NCI-H748 (cell line): ENCODE measurements around the gene PSMD12.
"Not testable (repeated sequence)": the region's sequence is repeated elsewhere in the genome, so short reads cannot be mapped to it uniquely, and the experiment has no call there.

Source experiments
- DNase-seq: peaks from one replicate; lab custom pipeline; 2025; ENCODE audit not compliant: unreplicated experiment; lab: John Stamatoyannopoulos, UW

Gene PSMD12

GRCh38 chr17:67388536-67388935, 22.2 kb upstream of the PSMD12 start:
- not testable (repeated sequence) for DNase-seq

DNA sequence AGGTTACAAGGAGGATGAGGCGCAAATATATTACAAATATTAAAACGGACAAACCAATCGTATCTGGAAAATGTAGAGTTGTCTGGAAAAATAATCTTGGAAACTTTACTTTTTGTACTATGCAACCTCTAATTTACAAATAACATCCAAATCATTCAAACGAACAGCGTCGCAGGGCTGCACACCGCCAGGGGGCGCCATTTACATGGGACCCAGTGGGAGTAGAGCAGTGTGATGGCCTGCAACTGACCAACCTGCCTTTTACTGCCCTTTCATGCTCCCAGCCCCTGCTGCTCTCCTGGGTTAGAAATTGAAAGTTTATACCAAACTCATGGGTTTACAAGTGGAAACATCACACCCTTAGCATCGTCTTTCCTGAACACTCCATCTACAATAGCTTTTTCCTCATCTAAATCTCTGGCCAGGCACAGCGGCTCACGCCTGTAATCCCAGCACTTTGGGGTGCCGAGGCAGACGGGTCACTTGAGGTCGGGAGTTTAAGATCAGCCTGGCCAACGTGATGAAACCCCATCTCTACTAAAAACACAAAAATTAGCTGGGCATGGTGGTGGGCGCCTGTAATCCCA, 20.7 kb upstream of the PSMD12 start:
- peak; percentile 51 for DNase-seq

DNA sequence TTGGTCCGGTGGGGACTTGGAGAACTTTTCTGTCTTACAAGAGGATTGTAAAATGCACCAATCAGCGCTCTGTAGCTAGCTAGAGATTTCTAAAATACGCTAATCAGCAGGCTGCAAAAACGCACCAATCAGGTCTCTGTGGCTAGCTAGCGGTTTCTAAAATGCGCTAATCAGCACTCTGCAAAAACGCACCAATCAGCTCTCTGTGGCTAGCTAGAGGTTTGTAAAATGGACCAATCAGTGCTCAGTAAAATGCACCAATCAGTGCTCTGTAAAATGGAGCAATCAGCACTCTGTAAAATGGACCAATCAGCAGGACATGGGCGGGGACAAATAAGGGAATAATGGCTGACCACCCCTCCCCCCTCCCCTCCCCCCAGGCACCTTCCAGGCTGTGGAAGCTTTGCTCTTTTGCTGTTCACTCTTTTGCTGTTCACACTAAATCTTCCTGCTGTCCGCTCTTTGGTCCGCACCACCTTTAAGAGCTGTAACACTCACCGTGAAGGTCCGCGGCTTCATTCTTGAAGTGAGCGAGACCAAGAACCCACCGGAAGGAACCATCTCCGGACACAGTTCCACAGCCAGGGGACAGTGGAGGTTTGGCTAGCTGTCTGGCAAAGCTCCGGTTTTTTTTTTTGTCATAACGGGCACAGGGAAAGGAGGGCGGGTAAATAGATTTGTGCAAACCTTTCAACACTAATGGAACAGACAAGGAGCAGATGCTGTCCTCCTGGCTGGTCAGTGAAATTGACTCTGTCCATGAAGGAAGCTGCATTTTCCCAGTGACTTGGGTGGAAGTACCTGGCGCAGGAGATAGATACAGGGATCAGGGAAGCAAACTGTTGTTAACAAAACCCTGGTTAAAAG, 19.0 kb upstream of the PSMD12 start:
- DNase-seq = no peak

GRCh38 chr17:67381929-67382257, 15.5 kb upstream of the PSMD12 start:
- DNase-seq = no peak

- DNase-seq = no peak
Observed at GRCh38 chr17:67379251-67379630, 12.9 kb upstream of the PSMD12 start.

DNA sequence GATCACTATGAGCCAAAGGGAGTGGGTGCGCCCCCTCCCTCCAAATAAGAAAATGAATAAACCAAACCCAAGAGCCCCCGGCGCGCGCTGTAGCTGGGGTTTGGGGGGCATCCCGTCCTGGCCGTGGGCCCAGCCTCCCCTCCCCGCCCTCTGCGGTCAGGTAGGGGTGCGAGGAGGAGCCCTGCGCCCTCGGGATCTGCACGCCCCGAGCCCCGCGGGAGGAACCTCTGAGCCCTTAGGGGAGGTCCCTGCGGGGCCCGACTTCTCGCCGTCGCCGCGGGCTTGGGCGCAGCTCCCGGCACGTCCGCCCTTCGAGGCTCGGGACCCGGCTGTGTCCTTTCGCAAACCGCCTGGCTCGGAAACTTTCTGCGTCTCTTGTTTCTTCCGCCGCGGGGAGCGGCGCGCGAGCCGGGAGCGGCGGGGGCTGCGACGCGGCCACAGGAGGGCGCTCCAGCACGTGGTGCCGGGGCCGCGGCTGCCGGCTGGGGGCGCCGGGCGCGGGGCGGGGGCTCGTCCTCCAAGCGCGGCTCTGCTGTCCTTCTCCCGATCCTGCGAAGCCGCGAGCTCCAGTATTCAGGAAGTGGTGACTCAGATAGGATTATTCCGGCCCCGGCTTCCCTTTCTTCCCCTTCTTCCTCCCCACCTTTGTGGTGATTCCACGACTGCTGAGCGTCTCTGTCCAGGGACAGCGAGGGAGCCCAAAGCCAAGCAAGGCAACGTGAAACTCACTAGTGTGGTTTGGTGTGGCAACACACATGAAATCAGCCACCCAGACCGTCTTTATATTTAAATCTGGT, 12.3 kb upstream of the PSMD12 start:
- DNase-seq = peak; percentile 86

- DNase-seq = peak; percentile 68
Observed at GRCh38 chr17:67377488-67378453, 11.4 kb upstream of the PSMD12 start.

GRCh38 chr17:67376737-67377487, 10.5 kb upstream of the PSMD12 start, which contains the start of gene PITPNC1:
PITPNC1 (plus strand) TSS chr17:67377281.
- DNase-seq = peak; percentile 84

- no peak for DNase-seq
Observed at GRCh38 chr17:67376415-67376736, 10.0 kb upstream of the PSMD12 start.

GRCh38 chr17:67375716-67376115, 9.3 kb upstream of the PSMD12 start:
- DNase-seq = no peak

DNA sequence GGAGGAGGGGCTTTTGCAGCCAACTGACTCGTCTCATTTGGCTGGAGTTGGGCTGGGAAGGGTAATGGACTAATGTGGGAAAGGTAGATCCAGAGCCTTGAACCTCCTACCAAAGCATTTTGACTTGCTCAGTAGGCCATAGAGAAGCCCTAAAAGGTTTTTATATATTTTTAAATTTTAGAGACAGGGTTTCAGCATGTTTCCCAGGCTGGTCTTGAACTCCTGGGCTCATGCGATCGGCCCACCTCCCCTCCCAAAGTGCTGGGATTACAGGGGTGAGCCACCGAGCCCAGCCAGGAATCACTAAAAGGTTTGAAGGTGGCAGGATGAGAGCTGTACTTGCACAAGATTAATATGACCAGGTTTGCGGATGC, 8.7 kb upstream of the PSMD12 start:
- no peak for DNase-seq

- DNase-seq = peak; percentile 84
Observed at GRCh38 chr17:67374329-67375053, 8.1 kb upstream of the PSMD12 start.

- DNase-seq = no peak
Observed at GRCh38 chr17:67372751-67373150, 6.4 kb upstream of the PSMD12 start.

DNA sequence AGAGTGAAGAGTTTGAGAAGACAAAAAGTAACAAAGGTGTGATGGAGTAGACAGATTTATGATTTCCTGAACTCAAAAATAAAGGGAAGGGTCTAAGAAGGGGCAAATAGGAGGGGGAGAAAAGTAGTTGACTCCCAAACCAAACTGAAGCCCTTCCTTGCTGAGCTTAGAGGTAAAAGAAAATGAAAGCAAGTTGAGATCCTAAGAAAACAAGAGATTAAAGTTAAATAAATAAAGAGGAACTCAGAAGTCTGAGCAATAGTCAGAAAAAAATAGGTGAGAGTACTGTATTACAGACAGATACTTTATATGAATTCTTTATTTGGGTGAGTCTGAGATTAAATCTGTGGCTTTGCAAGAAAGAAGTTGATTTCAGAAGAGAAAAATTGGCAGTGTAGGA, 3.3 kb upstream of the PSMD12 start:
- DNase-seq = no peak

GRCh38 chr17:67365738-67366192, 612 bp downstream of the PSMD12 start:
- DNase-seq = no peak

GRCh38 chr17:67364847-67365737, 1.3 kb downstream of the PSMD12 start:
- peak; percentile 9 for DNase-seq

- DNase-seq = no peak
Observed at GRCh38 chr17:67362173-67362572, 4.2 kb downstream of the PSMD12 start.

DNA sequence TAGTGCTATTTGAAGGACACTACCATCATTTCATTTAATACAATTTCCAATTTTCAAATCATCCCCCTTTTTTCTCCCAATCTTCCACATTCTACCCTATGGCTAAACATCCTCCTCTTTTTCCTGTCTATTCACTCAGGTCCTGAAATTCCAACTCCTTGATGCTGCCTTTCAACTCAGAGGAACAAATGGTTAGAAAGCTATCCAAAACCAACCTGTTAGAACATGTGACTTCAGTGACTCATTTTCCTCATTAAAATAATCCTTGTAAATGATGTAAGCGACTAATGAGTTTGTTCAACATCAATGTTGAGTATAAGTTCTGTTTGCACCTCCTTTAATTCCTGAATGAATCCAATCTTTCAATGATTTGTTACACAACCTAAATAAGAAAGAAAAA, 5.5 kb downstream of the PSMD12 start:
- DNase-seq = no peak
